GM23338 (cell line): ENCODE results near the gene SCN4B. TPM values are rescaled to one million over a fixed set of nuclear protein-coding genes. Genes with fewer than 3 reads are reported as not detected.

Experiments used
- ATAC-seq: fragments of 200-7000 bp; cut with Tn5 transposase; 3 replicates; pipeline ENCODE4 v1.9.1; 2020
- DNase-seq: peaks from one replicate; pipeline ENCODE4 v3.0.0-alpha.2; 2015; ENCODE audit warnings: low spot score
- H2AFZ ChIP-seq: fragments of 200-600 bp; sonication (generic); 2 replicates; pipeline ENCODE4 v1.8.0; 2016; ENCODE audit warnings: antibody characterized with exemption, mild to moderate bottlenecking, moderate library complexity
- H3F3A ChIP-seq: fragments of 200-600 bp; sonication (generic); replicated peaks from 2 replicates; pipeline ENCODE4 v1.8.0; 2017; ENCODE audit warnings: antibody characterized with exemption, mixed run types, low read depth
- H3K27ac ChIP-seq: fragments of 200-600 bp; sonication (generic); 2 replicates; pipeline ENCODE4 v1.6.1; 2016; ENCODE audit warnings: low read depth
- H3K27me3 ChIP-seq: fragments of 200-600 bp; sonication (generic); 2 replicates; pipeline ENCODE4 v1.8.0; 2016; ENCODE audit warnings: mild to moderate bottlenecking, mixed run types, moderate library complexity; ENCODE audit not compliant: insufficient read depth
- H3K36me3 ChIP-seq: fragments of 200-600 bp; sonication (generic); 2 replicates; pipeline ENCODE4 v1.8.0; 2016; ENCODE audit warnings: mild to moderate bottlenecking; ENCODE audit not compliant: insufficient read depth
- H3K4me1 ChIP-seq: fragments of 200-600 bp; sonication (generic); 2 replicates; pipeline ENCODE4 v1.8.0; 2016; ENCODE audit warnings: mild to moderate bottlenecking, moderate library complexity; ENCODE audit not compliant: insufficient read depth
- H3K4me2 ChIP-seq: fragments of 200-600 bp; sonication (generic); 2 replicates; pipeline ENCODE4 v1.7.1; 2017; ENCODE audit warnings: mixed run types
- H3K4me3 ChIP-seq: fragments of 200-600 bp; sonication (generic); 2 replicates; pipeline ENCODE4 v1.6.1; 2016; ENCODE audit warnings: mixed run types
- H3K79me2 ChIP-seq: fragments of 200-600 bp; sonication (generic); replicated peaks from 2 replicates; pipeline ENCODE4 v1.8.0; 2017; ENCODE audit warnings: mild to moderate bottlenecking; ENCODE audit not compliant: insufficient read depth
- H3K9me2 ChIP-seq: fragments of 200-600 bp; sonication (generic); 2 replicates; pipeline ENCODE4 v1.8.0; 2017; ENCODE audit not compliant: insufficient read depth
- H4K20me1 ChIP-seq: fragments of 200-600 bp; sonication (generic); replicated peaks from 2 replicates; pipeline ENCODE4 v1.8.0; 2017; ENCODE audit warnings: mild to moderate bottlenecking; ENCODE audit not compliant: insufficient read depth
- H3K27ac Mint-ChIP-seq: 2 replicates; pipeline ENCODE4 v1.8.0; 2020; ENCODE audit warnings: inconsistent platforms, mild to moderate bottlenecking, moderate library complexity, mixed read lengths
- H3K27me3 Mint-ChIP-seq: 3 replicates; pipeline ENCODE4 v1.8.0; 2022; ENCODE audit warnings: low read depth, mild to moderate bottlenecking, moderate library complexity, mixed read lengths, inconsistent platforms; ENCODE audit not compliant: insufficient read depth, poor library complexity
- H3K36me3 Mint-ChIP-seq: 3 replicates; pipeline ENCODE4 v1.8.0; 2021; ENCODE audit warnings: low read depth, mild to moderate bottlenecking, inconsistent platforms, moderate library complexity, mixed read lengths
- H3K4me1 Mint-ChIP-seq: 3 replicates; pipeline ENCODE4 v1.8.0; 2020; ENCODE audit warnings: mild to moderate bottlenecking, inconsistent platforms, mixed read lengths
- H3K4me3 Mint-ChIP-seq: 3 replicates; pipeline ENCODE4 v1.8.0; 2021; ENCODE audit warnings: moderate library complexity, mild to moderate bottlenecking, inconsistent platforms, mixed read lengths
- H3K9me3 Mint-ChIP-seq: 3 replicates; pipeline ENCODE4 v1.8.0; 2020; ENCODE audit warnings: moderate library complexity, mild to moderate bottlenecking, inconsistent platforms, mixed read lengths
- CREB1 ChIP-seq: fragments of 250-450 bp; sonication (Bioruptor Pico); IDR thresholded peaks from 2 replicates; pipeline ENCODE4 v1.5.0; 2020; ENCODE audit warnings: low read depth, mild to moderate bottlenecking, moderate library complexity
- ETS1 ChIP-seq: IDR thresholded peaks from 2 replicates; pipeline ENCODE4 v1.6.1; 2016; ENCODE audit warnings: antibody characterized with exemption
- EZH2 ChIP-seq: fragments of 200-600 bp; sonication (generic); IDR thresholded peaks from one replicate; pipeline ENCODE4 v1.8.0; 2017; ENCODE audit warnings: antibody characterized with exemption, mild to moderate bottlenecking, low read depth; ENCODE audit not compliant: unreplicated experiment
- EZH2phosphoT487 ChIP-seq: fragments of 200-600 bp; sonication (generic); IDR thresholded peaks from one replicate; pipeline ENCODE4 v1.8.1; 2018; ENCODE audit warnings: antibody characterized with exemption; ENCODE audit not compliant: unreplicated experiment
- JUNB ChIP-seq: IDR thresholded peaks from one replicate; pipeline ENCODE4 v1.6.1; 2016; ENCODE audit warnings: antibody characterized with exemption; ENCODE audit not compliant: unreplicated experiment
- NANOG ChIP-seq: IDR thresholded peaks from 2 replicates; pipeline ENCODE4 v1.6.1; 2016; ENCODE audit warnings: antibody characterized with exemption, borderline replicate concordance
- POLR2AphosphoS5 ChIP-seq: IDR thresholded peaks from 2 replicates; pipeline ENCODE4 v1.6.1; 2016; ENCODE audit warnings: antibody characterized with exemption, low read depth
- STAT1 ChIP-seq: IDR thresholded peaks from one replicate; pipeline ENCODE4 v1.6.1; 2016; ENCODE audit warnings: antibody characterized with exemption; ENCODE audit not compliant: unreplicated experiment
- ZNF114 ChIP-seq: fragments of 250-450 bp; sonication (Bioruptor Pico); IDR thresholded peaks from 2 replicates; pipeline ENCODE4 v1.5.0; 2020; ENCODE audit warnings: mild to moderate bottlenecking, moderate library complexity
- ZNF331 ChIP-seq: fragments of 250-450 bp; sonication (Bioruptor Pico); IDR thresholded peaks from 2 replicates; pipeline ENCODE4 v1.5.0; 2020; ENCODE audit warnings: low read depth, mild to moderate bottlenecking, moderate library complexity
- polyA plus RNA-seq: library from polyadenylated mRNA; unstranded; fragments of >200 nt; fragmentation: Nextera tagmentation; extraction: Ambion mirVana; gene quantifications from 2 replicates; pipeline ENCODE4 v1.2.1, GENCODE V29; 2016
- total RNA-seq: library from RNA; depleted of rRNA; stranded (reverse); fragments of >200 nt; shearing (Covaris generic); gene quantifications from 2 replicates; pipeline ENCODE4 v1.2.3, GENCODE V29; 2014
- TF ChIP-seq, protein P1 (sequence below), 2 experiments: fragments of 200-600 bp in 1 of 2; sonication (generic) in 1 of 2; conservative IDR thresholded peaks; 2 replicates each; pipeline versions ENCODE4 v1.5.1 to v1.6.1; 2016 to 2017; ENCODE audit warnings: antibody characterized with exemption in 2 of 2, low read depth in 2 of 2, mild to moderate bottlenecking in 2 of 2, moderate library complexity in 1 of 2
- TF ChIP-seq, protein P2 (sequence below): IDR thresholded peaks from one replicate; pipeline ENCODE4 v1.6.1; 2018; ENCODE audit warnings: antibody characterized with exemption; ENCODE audit not compliant: unreplicated experiment

The SCN4B gene
- total and polyA plus RNA-seq, 2 experiments from 2014 or later, result 0.45 to 3.0 TPM

DNA sequence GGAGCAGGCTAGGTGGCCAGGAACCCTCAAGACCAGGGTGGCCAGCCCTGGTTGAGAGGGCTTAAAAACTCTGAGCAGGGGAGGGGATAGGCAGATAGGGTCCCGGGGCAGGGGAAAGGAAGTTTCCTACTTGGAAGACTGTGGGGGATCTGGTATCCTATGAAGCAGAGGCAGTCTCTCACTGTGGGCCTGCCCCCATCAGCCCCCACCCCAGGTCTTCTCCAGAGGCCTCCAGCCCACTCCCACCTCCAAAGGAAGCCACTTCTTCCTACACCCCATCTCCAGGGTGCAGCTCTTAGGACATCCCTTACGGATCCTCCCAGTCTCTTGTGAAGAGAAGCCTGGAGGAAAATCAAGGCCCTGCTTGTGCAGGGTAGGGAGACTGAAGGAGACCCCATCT lies 16.3 kb downstream of the SCN4B start (continued):
- TF ChIP-seq, protein P1, sequence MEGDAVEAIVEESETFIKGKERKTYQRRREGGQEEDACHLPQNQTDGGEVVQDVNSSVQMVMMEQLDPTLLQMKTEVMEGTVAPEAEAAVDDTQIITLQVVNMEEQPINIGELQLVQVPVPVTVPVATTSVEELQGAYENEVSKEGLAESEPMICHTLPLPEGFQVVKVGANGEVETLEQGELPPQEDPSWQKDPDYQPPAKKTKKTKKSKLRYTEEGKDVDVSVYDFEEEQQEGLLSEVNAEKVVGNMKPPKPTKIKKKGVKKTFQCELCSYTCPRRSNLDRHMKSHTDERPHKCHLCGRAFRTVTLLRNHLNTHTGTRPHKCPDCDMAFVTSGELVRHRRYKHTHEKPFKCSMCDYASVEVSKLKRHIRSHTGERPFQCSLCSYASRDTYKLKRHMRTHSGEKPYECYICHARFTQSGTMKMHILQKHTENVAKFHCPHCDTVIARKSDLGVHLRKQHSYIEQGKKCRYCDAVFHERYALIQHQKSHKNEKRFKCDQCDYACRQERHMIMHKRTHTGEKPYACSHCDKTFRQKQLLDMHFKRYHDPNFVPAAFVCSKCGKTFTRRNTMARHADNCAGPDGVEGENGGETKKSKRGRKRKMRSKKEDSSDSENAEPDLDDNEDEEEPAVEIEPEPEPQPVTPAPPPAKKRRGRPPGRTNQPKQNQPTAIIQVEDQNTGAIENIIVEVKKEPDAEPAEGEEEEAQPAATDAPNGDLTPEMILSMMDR (conservative IDR thresholded peaks at IDR 0.05; ENCODE audit: low read depth in 2 of 2), result no peak
- TF ChIP-seq ZNF331 (CRISPR knock-in tag) (no peak), STAT1 (no peak), CREB1 (CRISPR knock-in tag) (no peak), POLR2AphosphoS5 (no peak), ZNF114 (CRISPR knock-in tag) (no peak), EZH2 (no peak), NANOG (no peak), EZH2phosphoT487 (no peak), JUNB (no peak), ETS1 (no peak)
- TF ChIP-seq, protein P2, sequence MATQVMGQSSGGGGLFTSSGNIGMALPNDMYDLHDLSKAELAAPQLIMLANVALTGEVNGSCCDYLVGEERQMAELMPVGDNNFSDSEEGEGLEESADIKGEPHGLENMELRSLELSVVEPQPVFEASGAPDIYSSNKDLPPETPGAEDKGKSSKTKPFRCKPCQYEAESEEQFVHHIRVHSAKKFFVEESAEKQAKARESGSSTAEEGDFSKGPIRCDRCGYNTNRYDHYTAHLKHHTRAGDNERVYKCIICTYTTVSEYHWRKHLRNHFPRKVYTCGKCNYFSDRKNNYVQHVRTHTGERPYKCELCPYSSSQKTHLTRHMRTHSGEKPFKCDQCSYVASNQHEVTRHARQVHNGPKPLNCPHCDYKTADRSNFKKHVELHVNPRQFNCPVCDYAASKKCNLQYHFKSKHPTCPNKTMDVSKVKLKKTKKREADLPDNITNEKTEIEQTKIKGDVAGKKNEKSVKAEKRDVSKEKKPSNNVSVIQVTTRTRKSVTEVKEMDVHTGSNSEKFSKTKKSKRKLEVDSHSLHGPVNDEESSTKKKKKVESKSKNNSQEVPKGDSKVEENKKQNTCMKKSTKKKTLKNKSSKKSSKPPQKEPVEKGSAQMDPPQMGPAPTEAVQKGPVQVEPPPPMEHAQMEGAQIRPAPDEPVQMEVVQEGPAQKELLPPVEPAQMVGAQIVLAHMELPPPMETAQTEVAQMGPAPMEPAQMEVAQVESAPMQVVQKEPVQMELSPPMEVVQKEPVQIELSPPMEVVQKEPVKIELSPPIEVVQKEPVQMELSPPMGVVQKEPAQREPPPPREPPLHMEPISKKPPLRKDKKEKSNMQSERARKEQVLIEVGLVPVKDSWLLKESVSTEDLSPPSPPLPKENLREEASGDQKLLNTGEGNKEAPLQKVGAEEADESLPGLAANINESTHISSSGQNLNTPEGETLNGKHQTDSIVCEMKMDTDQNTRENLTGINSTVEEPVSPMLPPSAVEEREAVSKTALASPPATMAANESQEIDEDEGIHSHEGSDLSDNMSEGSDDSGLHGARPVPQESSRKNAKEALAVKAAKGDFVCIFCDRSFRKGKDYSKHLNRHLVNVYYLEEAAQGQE, result no peak

- peaks cover 8% of the 10 kb centered on the region for H3K27me3 Mint-ChIP-seq
- H3K4me3 Mint-ChIP-seq, result no peak overlapping the region
- no peak for ATAC-seq
- Histone ChIP-seq H3K4me3 (no peak overlapping the region), H3K27ac (no peak overlapping the region), H3K4me1 (no peaks in the 10 kb centered on the region), H3K9me2 (no peaks in the 10 kb centered on the region), H4K20me1 (no peaks in the 10 kb centered on the region), H3F3A (no peaks in the 10 kb centered on the region), H2AFZ (no peak overlapping the region), H3K79me2 (no peaks in the 10 kb centered on the region), H3K4me2 (no peak overlapping the region), H3K36me3 (no peaks in the 10 kb centered on the region), H3K27me3 (no peaks in the 10 kb centered on the region)
- no peak overlapping the region for H3K27ac Mint-ChIP-seq
- no peak for DNase-seq
- no peaks in the 10 kb centered on the region for H3K9me3 Mint-ChIP-seq
- H3K4me1 Mint-ChIP-seq, result peaks cover 6% of the 10 kb centered on the region
- H3K36me3 Mint-ChIP-seq, result no peaks in the 10 kb centered on the region; the same call in 2 of the 3 replicates
- no peak for TF ChIP-seq NANOG
- TF ChIP-seq ETS1, result no peak
- TF ChIP-seq, protein P2, result no peak
These were observed 16.8 kb downstream of the SCN4B start for GRCh38 chr11:118135796-118136165.
